Measurements from ENCODE around the gene SLC43A2. TPM values are rescaled to one million over a fixed set of nuclear protein-coding genes. Genes with fewer than 3 reads are reported as not detected.
"Not testable (repeated sequence)": the region's sequence is repeated elsewhere in the genome, so short reads cannot be mapped to it uniquely, and the experiment has no call there.

SLC43A2 gene
- total RNA-seq, 1 experiment from 2014 or later = 3.3 TPM

GRCh38 chr17:1532836-1533602, 95.6 kb downstream of the SLC43A2 start:
- no peak for DNase-seq
- no peak overlapping the region for H3K4me3 Mint-ChIP-seq (ENCODE audit: low read depth, unreplicated experiment)
- H3K4me1 Mint-ChIP-seq (ENCODE audit: low read depth, unreplicated experiment) = peaks cover 12% of the 10 kb centered on the region
- intact Hi-C loops (cut with micrococcal nuclease; ENCODE audit: unreplicated experiment) = no loop called here
- no TSS peak for BruUV-seq (replicated peaks)
- no peaks in the 10 kb centered on the region for H3K9me3 Mint-ChIP-seq (ENCODE audit: low read depth, unreplicated experiment)
- H3K36me3 Mint-ChIP-seq (ENCODE audit: insufficient read depth, unreplicated experiment) = no peaks in the 10 kb centered on the region
- CTCF ChIA-PET = interaction anchor here (0.6 kb wide), 1 partner anchor 98 kb away, joined by 5 read pairs; no protein-coding TSS in a partner anchor
- no peak overlapping the region for H3K27ac Mint-ChIP-seq (ENCODE audit: unreplicated experiment)
- TF ChIP-seq CTCF (IDR thresholded peaks at IDR 0.05; ENCODE audit: unreplicated experiment) = no peak
- H3K27me3 Mint-ChIP-seq (ENCODE audit: unreplicated experiment) = no peaks in the 10 kb centered on the region

- peak overlapping the region; percentile 3 for H3K27ac Mint-ChIP-seq (ENCODE audit: unreplicated experiment)
- CTCF ChIA-PET = no interaction called here
- intact Hi-C loops (cut with micrococcal nuclease; ENCODE audit: unreplicated experiment) = no loop called here
- H3K36me3 Mint-ChIP-seq (ENCODE audit: insufficient read depth, unreplicated experiment) = peaks cover 4% of the 10 kb centered on the region
- TF ChIP-seq CTCF (IDR thresholded peaks at IDR 0.05; ENCODE audit: unreplicated experiment) = no peak
- peaks cover 12% of the 10 kb centered on the region for H3K4me1 Mint-ChIP-seq (ENCODE audit: low read depth, unreplicated experiment)
- H3K4me3 Mint-ChIP-seq (ENCODE audit: low read depth, unreplicated experiment) = no peak overlapping the region
- H3K9me3 Mint-ChIP-seq (ENCODE audit: low read depth, unreplicated experiment) = no peaks in the 10 kb centered on the region
- no TSS peak for BruUV-seq (replicated peaks)
- no peaks in the 10 kb centered on the region for H3K27me3 Mint-ChIP-seq (ENCODE audit: unreplicated experiment)
- no peak for DNase-seq
Measured at GRCh38 chr17:1529863-1530262, 98.8 kb downstream of the SLC43A2 start.

- H3K9me3 Mint-ChIP-seq (ENCODE audit: low read depth, unreplicated experiment); BruUV-seq (replicated peaks); H3K36me3 Mint-ChIP-seq (ENCODE audit: insufficient read depth, unreplicated experiment); H3K4me3 Mint-ChIP-seq (ENCODE audit: low read depth, unreplicated experiment); H3K27ac Mint-ChIP-seq (ENCODE audit: unreplicated experiment); DNase-seq; H3K27me3 Mint-ChIP-seq (ENCODE audit: unreplicated experiment); CTCF ChIA-PET; intact Hi-C loops (cut with micrococcal nuclease; ENCODE audit: unreplicated experiment): not testable (repeated sequence)
- peaks cover 12% of the 10 kb centered on the region for H3K4me1 Mint-ChIP-seq (ENCODE audit: low read depth, unreplicated experiment)
Measured at GRCh38 chr17:1526876-1527275, 101.8 kb downstream of the SLC43A2 start.

GRCh38 chr17:1522626-1523025, 106.0 kb downstream of the SLC43A2 start:
- intact Hi-C loops (cut with micrococcal nuclease; ENCODE audit: unreplicated experiment) = no loop called here
- CTCF ChIA-PET = interaction anchor here (0.6 kb wide), 1 partner anchor 48 kb away, joined by 7 read pairs; no protein-coding TSS in a partner anchor
- peaks cover 22% of the 10 kb centered on the region for H3K36me3 Mint-ChIP-seq (ENCODE audit: insufficient read depth, unreplicated experiment)
- no peaks in the 10 kb centered on the region for H3K27me3 Mint-ChIP-seq (ENCODE audit: unreplicated experiment)
- DNase-seq = no peak
- no peaks in the 10 kb centered on the region for H3K9me3 Mint-ChIP-seq (ENCODE audit: low read depth, unreplicated experiment)
- TF ChIP-seq CTCF (IDR thresholded peaks at IDR 0.05; ENCODE audit: unreplicated experiment) = no peak
- H3K4me3 Mint-ChIP-seq (ENCODE audit: low read depth, unreplicated experiment) = no peak overlapping the region
- no peak overlapping the region for H3K27ac Mint-ChIP-seq (ENCODE audit: unreplicated experiment)
- no TSS peak for BruUV-seq (replicated peaks)
- H3K4me1 Mint-ChIP-seq (ENCODE audit: low read depth, unreplicated experiment) = no peaks in the 10 kb centered on the region

DNA sequence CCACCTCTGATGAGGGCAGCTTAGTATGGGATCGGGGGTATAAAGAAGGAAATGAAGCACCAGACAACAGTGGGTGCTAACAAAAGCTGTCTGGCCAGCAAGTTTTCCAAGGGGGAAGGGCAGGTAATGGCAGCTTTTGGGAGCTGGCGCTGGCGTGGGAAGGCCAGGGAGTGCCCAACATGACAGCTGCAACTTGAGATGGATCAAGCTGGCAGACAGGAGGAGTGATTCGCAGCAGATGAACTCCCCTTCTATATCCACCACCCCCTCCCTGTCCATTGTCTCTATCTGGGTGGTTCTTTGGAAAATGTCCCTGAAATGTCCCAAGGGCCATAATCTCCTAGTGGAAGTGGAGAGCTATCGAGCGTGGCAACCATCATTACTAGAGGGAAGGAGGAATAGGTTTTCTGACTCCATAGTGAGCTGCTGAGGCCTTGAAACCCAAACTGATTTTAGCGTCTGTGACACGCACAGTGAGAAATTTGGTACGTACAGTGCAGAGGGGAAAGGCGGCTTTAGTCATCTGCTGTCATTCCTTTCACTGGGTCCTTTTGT, 107.5 kb downstream of the SLC43A2 start:
- Mint-ChIP-seq H3K27me3 (ENCODE audit: unreplicated experiment) (no peaks in the 10 kb centered on the region), H3K4me3 (ENCODE audit: low read depth, unreplicated experiment) (no peak overlapping the region), H3K4me1 (ENCODE audit: low read depth, unreplicated experiment) (no peaks in the 10 kb centered on the region), H3K27ac (ENCODE audit: unreplicated experiment) (no peak overlapping the region), H3K9me3 (ENCODE audit: low read depth, unreplicated experiment) (no peaks in the 10 kb centered on the region), H3K36me3 (ENCODE audit: insufficient read depth, unreplicated experiment) (peaks cover 33% of the 10 kb centered on the region)
- no peak for TF ChIP-seq CTCF (IDR thresholded peaks at IDR 0.05; ENCODE audit: unreplicated experiment)
- CTCF ChIA-PET = no interaction called here
- no TSS peak for BruUV-seq (replicated peaks)
- intact Hi-C loops (cut with micrococcal nuclease; ENCODE audit: unreplicated experiment) = no loop called here
- DNase-seq = no peak

Data from Calu3 (cell line).